Tibial artery (tissue), 4 donors: ENCODE results near the gene SCUBE2.

ENCODE experiments used
- DNase-seq, 2 donors: peaks; one replicate each; pipeline ENCODE4 v3.0.0-alpha.2; 2019
- H3K27ac ChIP-seq, 2 donors: fragments of 200-600 bp; sonication (generic) in 1 of 2; 1 replicate in 1 of 2; 2 replicates in 1 of 2; pipeline ENCODE4 v1.5.1; 2018 to 2019; ENCODE audit warnings: mild to moderate bottlenecking in 1 of 2
- H3K27me3 ChIP-seq, 2 donors: fragments of 200-600 bp; sonication (generic) in 1 of 2; one replicate each; pipeline versions ENCODE4 v1.5.1 to v1.6.0; 2016 to 2019
- H3K36me3 ChIP-seq, 3 donors: fragments of 200-600 bp; sonication (generic) in 2 of 3; one replicate each; pipeline ENCODE4 v1.5.1; 2016 to 2019; ENCODE audit warnings: mild to moderate bottlenecking in 2 of 3
- H3K4me1 ChIP-seq, 4 donors: fragments of 200-600 bp; sonication (generic) in 2 of 4; 1 replicate in 3 of 4; 2 replicates in 1 of 4; pipeline ENCODE4 v1.5.1; 2016 to 2019
- H3K4me3 ChIP-seq, 2 donors: fragments of 200-600 bp; sonication (generic) in 1 of 2; 1 replicate in 1 of 2; 2 replicates in 1 of 2; pipeline ENCODE4 v1.5.1; 2018 to 2019; ENCODE audit warnings: mild to moderate bottlenecking in 2 of 2
- H3K9me3 ChIP-seq, 3 donors: fragments of 200-600 bp; sonication (generic) in 1 of 3; one replicate each; pipeline ENCODE4 v1.5.1; 2016 to 2019
- intact Hi-C: fragments of 100-400 bp; cut with DNase I; formaldehyde crosslinking; loops from one replicate; pipeline ENCODE4 v1.15.0; 2023; ENCODE audit warnings: low total_unique reads
- TF ChIP-seq, protein P1 (sequence below), 2 experiments: fragments of 200-600 bp in 1 of 2; fragments of 450-650 bp in 1 of 2; IDR thresholded peaks; one replicate each; pipeline ENCODE4 v1.5.1; 2017 to 2019; ENCODE audit warnings: antibody characterized with exemption in 2 of 2, mild to moderate bottlenecking in 1 of 2, moderate library complexity in 1 of 2

The SCUBE2 gene

DNA sequence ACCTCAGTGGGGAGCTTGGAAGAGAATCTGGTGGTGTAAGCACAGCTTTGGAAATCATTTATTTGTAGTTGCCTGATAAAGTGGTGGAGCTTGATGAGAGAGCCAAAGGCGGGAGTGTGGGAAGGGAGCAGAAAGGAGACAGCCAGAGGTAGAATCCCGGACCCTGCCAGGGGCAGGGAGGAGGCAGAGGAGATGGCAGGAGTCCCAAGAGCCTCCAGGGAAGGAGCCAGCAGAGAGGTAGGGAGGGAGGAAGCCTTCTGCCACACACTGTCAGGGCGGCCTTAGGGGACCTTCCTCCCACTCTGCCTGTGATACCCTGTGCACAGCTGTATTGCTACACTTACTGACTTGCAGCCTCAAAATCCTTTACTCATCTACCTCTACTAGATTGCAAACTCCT is 15.4 kb downstream of the SCUBE2 start:
- TF ChIP-seq, protein P1, sequence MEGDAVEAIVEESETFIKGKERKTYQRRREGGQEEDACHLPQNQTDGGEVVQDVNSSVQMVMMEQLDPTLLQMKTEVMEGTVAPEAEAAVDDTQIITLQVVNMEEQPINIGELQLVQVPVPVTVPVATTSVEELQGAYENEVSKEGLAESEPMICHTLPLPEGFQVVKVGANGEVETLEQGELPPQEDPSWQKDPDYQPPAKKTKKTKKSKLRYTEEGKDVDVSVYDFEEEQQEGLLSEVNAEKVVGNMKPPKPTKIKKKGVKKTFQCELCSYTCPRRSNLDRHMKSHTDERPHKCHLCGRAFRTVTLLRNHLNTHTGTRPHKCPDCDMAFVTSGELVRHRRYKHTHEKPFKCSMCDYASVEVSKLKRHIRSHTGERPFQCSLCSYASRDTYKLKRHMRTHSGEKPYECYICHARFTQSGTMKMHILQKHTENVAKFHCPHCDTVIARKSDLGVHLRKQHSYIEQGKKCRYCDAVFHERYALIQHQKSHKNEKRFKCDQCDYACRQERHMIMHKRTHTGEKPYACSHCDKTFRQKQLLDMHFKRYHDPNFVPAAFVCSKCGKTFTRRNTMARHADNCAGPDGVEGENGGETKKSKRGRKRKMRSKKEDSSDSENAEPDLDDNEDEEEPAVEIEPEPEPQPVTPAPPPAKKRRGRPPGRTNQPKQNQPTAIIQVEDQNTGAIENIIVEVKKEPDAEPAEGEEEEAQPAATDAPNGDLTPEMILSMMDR (IDR thresholded peaks at IDR 0.05): no peak
- no peak overlapping the region for H3K4me3 ChIP-seq
- no peaks in the 10 kb centered on the region for H3K27me3 ChIP-seq
- intact Hi-C loops: no loop called here
- H3K27ac ChIP-seq: no peak overlapping the region
- H3K36me3 ChIP-seq: no peaks in the 10 kb centered on the region
- H3K9me3 ChIP-seq: no peaks in the 10 kb centered on the region
- no peak for DNase-seq
- H3K4me1 ChIP-seq: no peaks in the 10 kb centered on the region

DNA sequence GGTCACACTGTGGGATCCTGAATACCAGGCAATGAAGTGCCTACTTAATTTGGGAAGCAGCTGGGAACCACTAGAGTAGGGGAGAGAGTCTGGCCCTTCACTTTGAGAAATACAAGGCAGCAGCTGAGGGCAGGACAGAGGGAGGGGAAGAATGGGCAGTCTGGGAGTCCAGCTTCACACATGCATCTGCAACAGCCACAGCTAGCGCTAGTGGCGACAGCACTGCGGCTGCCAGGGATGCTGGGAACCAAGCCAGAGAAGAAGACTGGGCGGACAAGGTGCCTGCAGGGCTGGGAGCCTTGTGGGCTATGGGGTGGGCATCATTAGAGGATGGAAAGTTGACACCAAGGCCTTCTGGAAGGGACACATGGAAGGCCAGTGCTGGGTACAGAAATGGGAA is 15.8 kb downstream of the SCUBE2 start:
- Histone ChIP-seq H3K36me3 (no peaks in the 10 kb centered on the region), H3K4me3 (no peak overlapping the region), H3K4me1 (no peaks in the 10 kb centered on the region), H3K9me3 (no peaks in the 10 kb centered on the region), H3K27ac (no peak overlapping the region), H3K27me3 (no peaks in the 10 kb centered on the region)
- intact Hi-C loops: no loop called here
- TF ChIP-seq, protein P1 (IDR thresholded peaks at IDR 0.05): no peak
- no peak for DNase-seq

DNA sequence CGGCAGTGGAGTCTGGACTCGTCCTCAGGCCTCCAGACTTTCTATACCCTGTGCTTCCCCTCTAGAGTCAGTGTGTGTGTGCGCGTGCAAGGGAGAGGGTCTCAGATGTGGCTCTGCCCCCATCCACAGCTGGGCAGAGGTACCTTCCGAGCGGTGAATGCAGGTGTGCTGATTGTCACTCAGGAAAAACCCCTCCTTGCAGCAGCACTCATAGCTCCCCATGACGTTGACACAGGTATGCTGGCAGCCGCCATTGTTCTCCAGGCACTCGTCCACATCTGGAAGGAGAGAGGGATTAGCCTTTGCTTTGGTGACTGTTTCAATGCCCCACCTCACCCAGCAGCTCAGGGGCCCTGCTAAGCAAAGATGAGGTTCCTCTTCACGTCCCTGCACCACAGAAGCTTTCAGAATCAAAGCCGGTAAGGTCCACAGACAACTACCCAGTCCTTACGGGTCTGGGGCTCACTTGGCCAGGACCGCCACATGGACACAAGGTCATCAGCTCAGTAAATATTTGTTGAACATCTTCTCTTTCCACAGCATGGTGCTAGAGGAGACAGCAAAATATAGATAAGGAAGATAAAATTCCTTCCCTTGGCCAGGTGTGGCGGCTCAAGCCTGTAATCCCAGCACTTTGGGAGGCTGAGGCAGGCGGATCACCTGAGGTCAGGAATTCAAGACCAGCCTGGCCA is 16.9 kb downstream of the SCUBE2 start:
- TF ChIP-seq, protein P1 (IDR thresholded peaks at IDR 0.05): no peak
- no peak overlapping the region for H3K27ac ChIP-seq
- peaks cover 0 to 1% (median 0%) of the 10 kb centered on the region in 3 donors for H3K36me3 ChIP-seq
- intact Hi-C loops: no loop called here
- H3K27me3 ChIP-seq: no peaks in the 10 kb centered on the region
- DNase-seq: no peak
- no peaks in the 10 kb centered on the region for H3K4me1 ChIP-seq
- H3K4me3 ChIP-seq: no peak overlapping the region
- no peaks in the 10 kb centered on the region for H3K9me3 ChIP-seq

DNA sequence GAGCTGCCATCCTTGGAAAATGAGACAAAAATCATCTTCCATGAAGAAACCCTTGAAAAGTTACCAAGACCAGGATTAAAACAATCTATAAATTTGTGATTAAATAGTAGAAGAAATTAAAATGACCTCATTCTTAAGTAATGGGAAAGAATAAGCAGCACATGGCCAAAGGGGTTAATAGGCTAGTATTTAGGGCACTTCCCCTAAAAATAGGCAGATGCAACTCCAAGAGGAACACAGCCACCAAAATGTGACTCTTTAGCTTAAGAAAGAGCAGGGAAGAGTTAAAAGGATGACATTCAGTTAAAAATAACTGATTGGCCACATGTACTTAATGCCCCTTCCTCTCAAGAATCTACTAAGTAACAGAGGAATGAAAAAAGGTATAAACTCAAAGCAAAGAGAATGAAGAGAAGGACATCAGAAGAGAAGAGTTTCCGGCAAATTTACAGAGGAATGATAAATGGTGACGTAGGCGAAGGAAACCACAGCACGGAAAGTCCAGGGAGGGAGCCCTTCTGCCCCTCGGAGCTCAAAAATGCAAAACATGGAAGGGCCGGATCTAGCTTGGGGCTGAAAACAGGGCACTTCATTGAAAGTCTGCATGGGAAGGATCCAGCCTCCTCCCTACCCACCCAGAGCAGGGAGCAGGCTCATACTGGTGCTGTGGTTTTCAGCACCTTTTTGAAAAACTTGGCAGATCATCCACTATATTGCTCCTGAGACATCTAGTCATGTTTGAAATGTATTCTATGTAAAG is 17.8 kb downstream of the SCUBE2 start:
- DNase-seq: no peak
- no peaks in the 10 kb centered on the region for H3K4me1 ChIP-seq
- H3K36me3 ChIP-seq: peaks cover 0 to 10% (median 0%) of the 10 kb centered on the region in 3 donors
- no peaks in the 10 kb centered on the region for H3K27me3 ChIP-seq
- H3K27ac ChIP-seq: no peak overlapping the region
- intact Hi-C loops: no loop called here
- no peak overlapping the region for H3K4me3 ChIP-seq
- TF ChIP-seq, protein P1 (IDR thresholded peaks at IDR 0.05): no peak
- no peaks in the 10 kb centered on the region for H3K9me3 ChIP-seq

DNA sequence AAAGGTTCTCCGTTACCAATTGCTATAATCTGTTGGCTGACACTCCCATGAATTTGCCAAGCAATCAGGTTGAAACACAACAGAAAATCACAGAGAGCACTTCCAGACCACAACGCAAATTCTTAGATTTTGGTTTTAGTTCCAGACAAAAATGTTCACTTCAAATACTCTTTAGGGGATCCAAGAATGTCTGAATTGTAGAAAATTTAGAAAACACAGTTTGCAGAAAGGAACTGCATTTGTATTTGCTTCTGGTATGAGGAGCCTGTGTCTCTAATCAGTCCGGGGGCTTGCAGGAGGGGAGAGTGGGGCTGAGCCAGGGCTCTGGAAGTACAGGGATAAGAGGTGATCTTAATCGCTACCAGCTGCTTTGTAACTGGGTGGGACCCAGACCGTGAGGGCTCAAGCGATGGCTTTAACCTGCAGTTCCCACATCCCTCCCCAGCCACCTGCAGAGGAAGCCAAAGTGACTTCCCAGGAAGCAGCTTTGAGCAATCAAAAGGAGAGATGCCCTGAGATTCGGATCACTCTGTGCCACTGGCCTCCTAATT is 18.7 kb downstream of the SCUBE2 start:
- DNase-seq: no peak
- Histone ChIP-seq H3K9me3 (no peaks in the 10 kb centered on the region), H3K4me1 (no peaks in the 10 kb centered on the region), H3K27me3 (no peaks in the 10 kb centered on the region), H3K4me3 (no peak overlapping the region), H3K36me3 (peaks cover 0 to 10% (median 0%) of the 10 kb centered on the region in 3 donors), H3K27ac (no peak overlapping the region)
- intact Hi-C loops: no loop called here
- TF ChIP-seq, protein P1 (IDR thresholded peaks at IDR 0.05): no peak
